ENCODE data around the gene EIF3CL. TPM values are rescaled to one million over a fixed set of nuclear protein-coding genes. Genes with fewer than 3 reads are reported as not detected.
"Not testable (repeated sequence)": the region's sequence is repeated elsewhere in the genome, so short reads cannot be mapped to it uniquely, and the experiment has no call there.

EIF3CL gene
- total RNA-seq (2021) (92.5 to 144 TPM (median 103 TPM) in 3 replicates), Bru-seq, nascent RNA (percentile 44 among the genes with signal in this experiment)
- long read RNA-seq, experiment 1, transcript EIF3CL-201 (21 exons, 3,085 nt) = major isoform, 18 of 94 reads
- long read RNA-seq, experiment 1, partial matches to known transcripts = 65 of 94 reads
- long read RNA-seq, experiment 1, other reads (novel, unspliced or antisense) = 11 of 94 reads
- long read RNA-seq, experiment 2, transcript EIF3CL-201 (21 exons, 3,085 nt) = major isoform, 6 of 133 reads
- long read RNA-seq, experiment 2, partial matches to known transcripts = 118 of 133 reads
- long read RNA-seq, experiment 2, other reads (novel, unspliced or antisense) = 9 of 133 reads
- long read RNA-seq, experiment 3, partial matches to known transcripts = 34 of 42 reads
- long read RNA-seq, experiment 3, other reads (novel, unspliced or antisense) = 4 of 42 reads

- CTCF ChIA-PET = not testable (repeated sequence)
Observed at GRCh38 chr16:28403220-28404072, at the start of gene EIF3CL. Gene EIF3CL, minus strand, starts transcription at chr16:28403841. Its CDS starts 223 bp downstream, at chr16:28403618.

DNA sequence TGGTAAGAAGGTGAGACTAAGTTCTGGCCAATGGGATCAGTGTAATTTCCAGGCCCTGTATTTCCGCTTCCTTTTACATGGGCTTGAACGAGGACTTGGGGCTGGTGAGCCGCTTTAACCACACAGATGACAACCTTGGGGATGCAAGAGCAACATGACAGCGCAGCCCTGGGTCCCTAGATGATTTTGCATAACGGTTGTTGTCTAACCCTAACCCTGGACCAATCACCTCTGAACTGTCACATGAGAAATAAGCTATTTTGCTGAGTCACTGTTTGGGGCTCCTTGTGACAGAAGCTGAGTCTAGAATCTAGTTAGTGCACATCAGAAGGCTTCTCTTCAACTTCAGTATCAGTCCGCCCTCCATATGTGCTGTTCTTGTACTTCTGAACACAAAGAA lies 43.4 kb upstream of the EIF3CL start:
- H3K27me3 Mint-ChIP-seq (ENCODE audit: low read depth); CTCF ChIA-PET; ATAC-seq; H3K4me3 Mint-ChIP-seq; H3K4me1 Mint-ChIP-seq; DNase-seq (ENCODE audit: low spot score); POLR2A ChIA-PET; H3K36me3 Mint-ChIP-seq; H3K9me3 Mint-ChIP-seq; H3K27ac Mint-ChIP-seq: not testable (repeated sequence)

More at GRCh38 chr16:28403220-28404072, at the start of gene EIF3CL:
- POLR2A ChIA-PET; H3K27me3 Mint-ChIP-seq (ENCODE audit: low read depth); H3K4me1 Mint-ChIP-seq; H3K36me3 Mint-ChIP-seq; DNase-seq (ENCODE audit: low spot score); H3K27ac Mint-ChIP-seq; H3K9me3 Mint-ChIP-seq: not testable (repeated sequence)
- H3K4me3 Mint-ChIP-seq = peak within 1 kb of the TSS; percentile 72
- peak; percentile 98 for ATAC-seq

DNA sequence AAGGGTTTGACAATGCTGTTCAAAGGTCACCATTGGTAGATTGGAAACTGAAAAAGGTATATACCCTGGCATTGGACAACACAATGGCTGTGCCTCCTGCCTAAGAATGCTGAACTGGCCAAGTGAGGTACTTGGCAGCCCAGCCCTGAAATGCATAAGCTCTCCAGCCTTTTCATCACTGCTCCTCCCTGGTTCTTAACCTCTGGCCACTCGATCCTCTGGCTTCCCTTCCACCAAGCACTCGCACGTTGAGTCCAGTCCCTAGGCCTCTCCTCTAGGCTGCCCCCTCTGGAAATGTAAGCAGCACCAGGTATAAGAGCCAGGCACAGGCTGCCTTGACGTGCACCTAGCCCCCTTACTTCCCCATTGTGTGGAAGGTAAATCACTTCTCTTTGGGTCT lies 42.7 kb upstream of the EIF3CL start:
- H3K9me3 Mint-ChIP-seq; H3K4me1 Mint-ChIP-seq; H3K4me3 Mint-ChIP-seq; H3K27ac Mint-ChIP-seq; H3K27me3 Mint-ChIP-seq (ENCODE audit: low read depth); DNase-seq (ENCODE audit: low spot score); POLR2A ChIA-PET; CTCF ChIA-PET; H3K36me3 Mint-ChIP-seq: not testable (repeated sequence)
- peak; percentile 91 for ATAC-seq

- H3K9me3 Mint-ChIP-seq; H3K4me3 Mint-ChIP-seq; POLR2A ChIA-PET; CTCF ChIA-PET; ATAC-seq; H3K27me3 Mint-ChIP-seq (ENCODE audit: low read depth); DNase-seq (ENCODE audit: low spot score); H3K4me1 Mint-ChIP-seq; H3K27ac Mint-ChIP-seq; H3K36me3 Mint-ChIP-seq: not testable (repeated sequence)
Observed at GRCh38 chr16:28443943-28444342, 40.3 kb upstream of the EIF3CL start.

DNA sequence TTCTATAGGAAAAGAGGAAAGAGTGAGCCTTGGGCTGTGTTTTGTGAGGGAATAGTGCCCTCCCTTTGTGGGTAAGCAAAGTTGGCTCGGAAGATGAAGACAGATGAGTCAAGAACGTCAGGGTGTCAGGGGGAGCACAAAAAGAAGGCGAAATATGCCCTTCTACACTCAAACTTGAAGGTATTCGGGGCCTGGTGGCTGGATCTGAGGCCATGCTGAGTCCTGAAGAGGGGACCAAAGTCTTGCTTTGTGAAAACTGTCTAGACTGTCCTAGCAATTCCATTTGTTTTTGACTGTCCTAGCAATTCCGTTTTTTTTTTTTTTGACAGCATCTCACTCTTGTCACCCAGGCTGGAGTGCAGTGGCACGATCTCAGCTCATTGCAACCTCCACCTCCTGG lies 35.3 kb upstream of the EIF3CL start:
- DNase-seq (ENCODE audit: low spot score); H3K36me3 Mint-ChIP-seq; H3K4me1 Mint-ChIP-seq; H3K4me3 Mint-ChIP-seq; H3K27me3 Mint-ChIP-seq (ENCODE audit: low read depth); H3K9me3 Mint-ChIP-seq; H3K27ac Mint-ChIP-seq; ATAC-seq; CTCF ChIA-PET; POLR2A ChIA-PET: not testable (repeated sequence)

GRCh38 chr16:28435340-28435739 lies 31.7 kb upstream of the EIF3CL start:
- DNase-seq (ENCODE audit: low spot score); H3K9me3 Mint-ChIP-seq; H3K4me3 Mint-ChIP-seq; H3K27ac Mint-ChIP-seq; H3K4me1 Mint-ChIP-seq; H3K36me3 Mint-ChIP-seq; H3K27me3 Mint-ChIP-seq (ENCODE audit: low read depth); ATAC-seq; POLR2A ChIA-PET; CTCF ChIA-PET: not testable (repeated sequence)

DNA sequence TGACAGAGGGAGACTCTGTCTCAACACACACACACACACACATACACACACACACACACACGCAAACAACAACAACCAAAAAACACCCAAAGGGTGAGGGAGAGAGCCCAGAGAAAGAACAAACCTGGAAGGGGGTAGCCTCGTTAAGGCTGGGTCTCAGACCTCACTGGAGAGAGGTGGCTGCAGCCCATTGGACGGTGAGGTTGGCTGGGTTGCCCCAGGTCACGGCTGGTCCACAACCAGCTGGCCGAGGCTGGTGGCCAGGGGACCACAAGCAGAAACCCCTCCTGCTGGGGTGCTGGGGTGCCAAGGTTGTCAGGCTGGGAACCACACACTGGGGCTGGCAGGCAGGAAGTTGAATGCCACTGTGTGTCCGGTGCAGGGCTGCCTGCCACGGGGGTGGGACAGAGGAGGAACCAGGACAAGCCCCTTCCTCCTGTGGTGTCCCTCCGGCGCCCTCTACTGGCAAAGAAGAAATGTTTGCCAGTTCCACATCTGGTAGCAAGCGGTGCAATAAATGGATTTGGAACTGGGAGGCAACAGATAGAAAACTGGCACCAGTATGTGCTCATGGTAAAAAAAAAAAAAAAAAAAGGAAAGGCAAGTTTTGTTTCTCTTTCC lies 22.5 kb upstream of the EIF3CL start:
- H3K4me3 Mint-ChIP-seq; H3K4me1 Mint-ChIP-seq; H3K36me3 Mint-ChIP-seq; DNase-seq (ENCODE audit: low spot score); H3K27me3 Mint-ChIP-seq (ENCODE audit: low read depth); POLR2A ChIA-PET; H3K27ac Mint-ChIP-seq; H3K9me3 Mint-ChIP-seq; CTCF ChIA-PET: not testable (repeated sequence)
- ATAC-seq = peak; percentile 97

DNA sequence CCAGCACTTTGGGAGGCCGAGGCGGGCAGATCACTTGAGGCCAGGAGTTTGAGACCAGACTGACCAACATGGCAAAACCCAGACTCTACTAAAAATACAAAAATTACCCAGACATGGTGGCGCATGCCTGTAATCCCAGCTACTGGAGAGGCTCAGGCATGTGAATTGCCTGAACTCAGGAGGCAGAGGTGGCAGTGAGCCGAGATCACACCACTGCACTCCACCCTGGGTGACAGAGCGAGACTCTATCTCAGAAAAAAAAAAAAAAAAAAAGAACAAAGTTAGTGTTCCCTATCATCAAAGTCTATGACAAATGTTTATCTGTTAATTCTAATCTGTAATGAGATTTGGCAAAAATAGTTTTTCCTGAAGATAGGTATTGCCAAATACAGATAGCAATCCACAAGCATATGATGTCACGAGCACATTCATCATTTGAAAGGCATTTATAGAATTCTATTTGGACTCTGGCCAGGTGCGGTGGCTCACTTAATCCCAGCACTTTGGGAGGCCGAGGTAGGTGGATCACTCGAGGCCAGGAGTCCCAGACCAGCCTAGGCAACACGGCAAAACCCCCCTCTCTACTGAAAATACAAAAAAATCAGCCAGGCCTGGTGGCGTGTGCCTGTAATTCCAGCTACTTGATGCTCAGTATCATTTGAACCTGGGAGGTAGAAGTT lies 17.6 kb upstream of the EIF3CL start:
- DNase-seq (ENCODE audit: low spot score); ATAC-seq; H3K36me3 Mint-ChIP-seq; H3K27ac Mint-ChIP-seq; POLR2A ChIA-PET; H3K27me3 Mint-ChIP-seq (ENCODE audit: low read depth); H3K9me3 Mint-ChIP-seq; H3K4me3 Mint-ChIP-seq; H3K4me1 Mint-ChIP-seq; CTCF ChIA-PET: not testable (repeated sequence)

- ATAC-seq; CTCF ChIA-PET; POLR2A ChIA-PET; DNase-seq (ENCODE audit: low spot score); H3K36me3 Mint-ChIP-seq; H3K4me3 Mint-ChIP-seq; H3K27ac Mint-ChIP-seq; H3K4me1 Mint-ChIP-seq; H3K9me3 Mint-ChIP-seq; H3K27me3 Mint-ChIP-seq (ENCODE audit: low read depth): not testable (repeated sequence)
Observed at GRCh38 chr16:28417033-28417432, 13.4 kb upstream of the EIF3CL start.

DNA sequence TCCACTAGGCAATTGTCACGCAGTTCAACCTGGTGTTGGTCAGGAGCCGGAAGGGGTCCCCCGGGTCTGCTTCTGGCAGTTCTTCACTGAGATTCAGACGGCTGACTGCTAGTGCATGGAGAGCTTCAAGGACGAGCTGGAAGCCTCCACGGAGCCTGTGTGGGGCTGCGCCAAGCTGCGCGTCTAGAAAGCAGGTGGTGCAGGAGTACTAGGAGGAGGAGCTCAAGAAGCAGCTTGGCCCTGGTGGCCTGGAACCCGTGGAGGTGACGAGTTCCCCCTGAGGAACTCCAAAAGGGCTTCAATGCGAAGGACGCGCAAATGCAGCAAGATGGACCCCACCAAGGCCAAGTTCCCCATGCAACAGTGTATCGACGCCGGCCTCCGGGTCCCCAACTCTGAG lies 10.9 kb upstream of the EIF3CL start:
- H3K27me3 Mint-ChIP-seq (ENCODE audit: low read depth); DNase-seq (ENCODE audit: low spot score); H3K27ac Mint-ChIP-seq; H3K4me1 Mint-ChIP-seq; ATAC-seq; POLR2A ChIA-PET; H3K4me3 Mint-ChIP-seq; H3K36me3 Mint-ChIP-seq; H3K9me3 Mint-ChIP-seq; CTCF ChIA-PET: not testable (repeated sequence)

DNA sequence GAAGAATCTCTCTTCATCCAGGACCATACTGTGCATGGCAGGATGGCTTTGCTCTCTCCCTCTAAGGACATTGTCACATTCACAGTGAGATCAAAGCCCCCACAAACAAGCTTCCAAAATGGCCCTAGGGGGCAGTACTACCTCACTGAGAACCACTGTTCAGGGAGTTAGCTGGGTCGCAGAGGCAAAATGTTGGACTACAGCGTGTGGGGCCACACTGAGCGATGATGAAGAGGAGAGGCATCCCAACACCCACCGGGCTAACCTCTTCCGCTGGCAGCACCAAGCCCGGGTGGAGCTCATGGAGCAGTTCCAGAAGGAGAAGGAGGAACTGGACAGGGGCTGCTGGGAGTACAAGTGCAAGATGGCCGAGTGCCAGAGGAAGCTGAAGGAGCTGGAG lies 9.9 kb upstream of the EIF3CL start:
- CTCF ChIA-PET; H3K27me3 Mint-ChIP-seq (ENCODE audit: low read depth); POLR2A ChIA-PET; H3K4me1 Mint-ChIP-seq; H3K36me3 Mint-ChIP-seq; H3K4me3 Mint-ChIP-seq; H3K9me3 Mint-ChIP-seq; DNase-seq (ENCODE audit: low spot score); H3K27ac Mint-ChIP-seq: not testable (repeated sequence)
- peak; percentile 60 for ATAC-seq

DNA sequence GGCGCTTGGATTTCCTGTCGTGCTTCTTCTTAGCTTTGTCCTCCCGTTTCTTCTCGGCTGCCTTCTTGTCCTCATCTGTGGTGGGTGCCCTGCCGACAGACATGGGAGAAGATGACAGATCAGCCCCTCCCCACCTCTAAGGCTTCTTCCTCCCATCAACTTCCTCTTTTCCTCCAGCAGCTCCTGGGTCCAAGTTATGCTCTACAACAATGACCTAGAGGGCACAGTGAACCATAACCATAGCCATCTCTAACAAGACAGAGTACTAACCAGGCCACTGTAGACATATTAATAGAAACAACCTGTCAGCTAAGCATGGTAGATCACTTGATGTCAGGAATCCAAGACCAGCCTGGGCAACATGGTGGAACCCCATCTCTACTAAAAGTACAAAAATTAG lies 11.6 kb downstream of the EIF3CL start:
- H3K4me3 Mint-ChIP-seq, POLR2A ChIA-PET: not testable (repeated sequence)

More for the DNA sequence above, 11.6 kb downstream of the EIF3CL start:
- ATAC-seq; H3K4me1 Mint-ChIP-seq; H3K27me3 Mint-ChIP-seq (ENCODE audit: low read depth); CTCF ChIA-PET; H3K27ac Mint-ChIP-seq; H3K9me3 Mint-ChIP-seq; DNase-seq (ENCODE audit: low spot score); H3K36me3 Mint-ChIP-seq: not testable (repeated sequence)

All from WTC11 (cell line).